CD14-positive monocyte (primary cell): ENCODE data around the gene KIF20B. TPM values are rescaled to one million over a fixed set of nuclear protein-coding genes. Genes with fewer than 3 reads are reported as not detected.

Source experiments
- DNase-seq, 3 donors: peaks; one replicate each; pipeline ENCODE4 v3.0.0-alpha.2; 2011 to 2022
- H2AFZ ChIP-seq: 2 replicates; pipeline ENCODE4 v1.6.0; 2012; ENCODE audit warnings: mild to moderate bottlenecking, low read depth, low read length, inconsistent platforms; ENCODE audit not compliant: insufficient read depth, poor library complexity, severe bottlenecking
- H3K27ac ChIP-seq, 2 donors: 1 replicate in 1 of 2; 2 replicates in 1 of 2; pipeline ENCODE4 v1.5.1; 2012 to 2013; ENCODE audit warnings: low read length in 2 of 2, control low read depth in 1 of 2, inconsistent platforms in 1 of 2, low read depth in 1 of 2, mild to moderate bottlenecking in 1 of 2
- H3K27me3 ChIP-seq, 2 donors: one replicate each; pipeline versions ENCODE4 v1.6.0 to v1.6.1; 2011 to 2013; ENCODE audit warnings: low read length in 2 of 2; ENCODE audit not compliant: control insufficient read depth in 2 of 2, insufficient read depth in 2 of 2
- H3K36me3 ChIP-seq, 2 donors: replicated peaks in 1 of 2; 1 replicate in 1 of 2; 2 replicates in 1 of 2; pipeline versions ENCODE4 v1.5.1 to v1.6.1; 2012 to 2013; ENCODE audit warnings: low read length in 2 of 2, control low read depth in 1 of 2, inconsistent platforms in 1 of 2, mild to moderate bottlenecking in 1 of 2; ENCODE audit not compliant: insufficient read depth in 2 of 2, control insufficient read depth in 1 of 2
- H3K4me1 ChIP-seq, 2 donors: 1 replicate in 1 of 2; 2 replicates in 1 of 2; pipeline versions ENCODE4 v1.5.1 to v1.6.1; 2012 to 2013; ENCODE audit warnings: low read length in 2 of 2, control low read depth in 1 of 2, inconsistent platforms in 1 of 2, mild to moderate bottlenecking in 1 of 2, moderate library complexity in 1 of 2; ENCODE audit not compliant: insufficient read depth in 2 of 2, control insufficient read depth in 1 of 2
- H3K4me2 ChIP-seq: replicated peaks from 2 replicates; pipeline ENCODE3; 2012; ENCODE audit warnings: low read length, moderate library complexity, mild to moderate bottlenecking; ENCODE audit not compliant: poor library complexity, severe bottlenecking; ENCODE audit errors: extremely low read depth
- H3K4me3 ChIP-seq, 3 experiments: fragments of 200-600 bp in 1 of 3; sonication (generic) in 1 of 3; replicated peaks in 1 of 3; 1 replicate in 2 of 3; 2 replicates in 1 of 3; pipeline ENCODE4 v1.5.1; 2011 to 2013; ENCODE audit warnings: low read length in 3 of 3, mild to moderate bottlenecking in 3 of 3, control low read depth in 2 of 3, low read depth in 2 of 3, inconsistent platforms in 1 of 3, moderate library complexity in 1 of 3
- H3K79me2 ChIP-seq: 2 replicates; pipeline ENCODE4 v1.6.0; 2012; ENCODE audit warnings: mild to moderate bottlenecking, control low read depth, inconsistent platforms, low read length, moderate library complexity; ENCODE audit not compliant: insufficient read depth
- H3K9ac ChIP-seq: 2 replicates; pipeline ENCODE4 v1.6.0; 2017; ENCODE audit warnings: low read length, mild to moderate bottlenecking; ENCODE audit not compliant: insufficient read depth, poor library complexity, severe bottlenecking
- H3K9me3 ChIP-seq, 2 donors: replicated peaks in 1 of 2; 1 replicate in 1 of 2; 2 replicates in 1 of 2; pipeline versions ENCODE4 v1.5.1 to v1.6.1; 2012 to 2013; ENCODE audit warnings: low read length in 2 of 2, control low read depth in 1 of 2; ENCODE audit not compliant: control insufficient read depth in 1 of 2, insufficient read depth in 1 of 2
- H4K20me1 ChIP-seq: 2 replicates; pipeline ENCODE4 v1.6.0; 2012; ENCODE audit warnings: mild to moderate bottlenecking, low read length, control low read depth, moderate library complexity; ENCODE audit not compliant: insufficient read depth
- H3K27ac Mint-ChIP-seq, 7 donors: one replicate each; pipeline ENCODE4 v1.8.0; 2020; ENCODE audit warnings: mild to moderate bottlenecking in 7 of 7, mixed read lengths in 7 of 7, moderate library complexity in 6 of 7, inconsistent platforms in 2 of 7
- H3K27me3 Mint-ChIP-seq, 3 donors: one replicate each; pipeline ENCODE4 v1.8.0; 2021 to 2022; ENCODE audit warnings: low read depth in 3 of 3, mild to moderate bottlenecking in 3 of 3, mixed read lengths in 3 of 3, moderate library complexity in 3 of 3, inconsistent platforms in 1 of 3
- H3K36me3 Mint-ChIP-seq, 2 donors: one replicate each; pipeline ENCODE4 v1.8.0; 2020; ENCODE audit warnings: mixed read lengths in 2 of 2, inconsistent platforms in 1 of 2, mild to moderate bottlenecking in 1 of 2
- H3K4me1 Mint-ChIP-seq: one replicate; pipeline ENCODE4 v1.8.0; 2020; ENCODE audit warnings: mild to moderate bottlenecking, mixed read lengths
- H3K4me3 Mint-ChIP-seq, 2 donors: one replicate each; pipeline ENCODE4 v1.8.0; 2020; ENCODE audit warnings: mild to moderate bottlenecking in 2 of 2, mixed read lengths in 2 of 2, moderate library complexity in 1 of 2
- H3K9me3 Mint-ChIP-seq, 7 donors: one replicate each; pipeline ENCODE4 v1.8.0; 2020 to 2022; ENCODE audit warnings: mixed read lengths in 7 of 7, mild to moderate bottlenecking in 6 of 7, moderate library complexity in 6 of 7, inconsistent platforms in 2 of 7
- CTCF ChIP-seq: fragments of 200-600 bp; IDR thresholded peaks from one replicate; pipeline ENCODE4 v1.8.0; 2022; ENCODE audit warnings: antibody characterized with exemption, mild to moderate bottlenecking
- WGBS: methylation state at CpG from one replicate; pipeline ENCODE4 v1.1.5; 2013; ENCODE audit warnings: missing lambda C conversion rate; ENCODE audit not compliant: insufficient coverage; 5-methylcytosine and 5-hydroxymethylcytosine counted together
- intact Hi-C, 2 donors: fragments of 100-400 bp; cut with micrococcal nuclease; formaldehyde crosslinking; loops; one replicate each; pipeline versions ENCODE4 v1.15.0 to v1.15.1; 2023
- polyA plus RNA-seq, 3 donors: library from polyadenylated mRNA; depleted of rRNA in 1 of 3; unstranded in 2 of 3; stranded (reverse) in 1 of 3; fragments of 300-500 nt in 2 of 3; fragments of >200 nt in 1 of 3; fragmentation: Illumina TruSeq in 2 of 3; gene quantifications; 1 replicate in 2 of 3; 2 replicates in 1 of 3; pipeline ENCODE4 v1.2.3, GENCODE V29; 2012 to 2021

Gene KIF20B
- polyA plus RNA-seq, 3 donors = 0.44 to 3.9 (median 1.5) TPM

GRCh38 chr10:89738551-89739209 is 37.3 kb downstream of the KIF20B start:
- no CpG with 5 or more reads among the region's 2 CpGs for WGBS
- H3K4me3 Mint-ChIP-seq = peak overlapping the region in 1 of 2 donors; percentile 31
- Histone ChIP-seq H3K4me3 (peak overlapping the region in 1 of 3 experiments; percentile 1), H3K9me3 (no peaks in the 10 kb centered on the region), H3K9ac (no peak overlapping the region), H4K20me1 (no peaks in the 10 kb centered on the region), H2AFZ (peak overlapping the region; percentile 9), H3K4me2 (peak overlapping the region; percentile 19), H3K4me1 (peaks cover 7 to 20% of the 10 kb centered on the region in 2 donors), H3K27me3 (no peaks in the 10 kb centered on the region), H3K79me2 (no peaks in the 10 kb centered on the region), H3K27ac (peak overlapping the region in 1 of 2 donors; percentile 60), H3K36me3 (peaks cover 7 to 39% of the 10 kb centered on the region in 2 donors)
- H3K9me3 Mint-ChIP-seq = no peaks in the 10 kb centered on the region
- intact Hi-C loops = no loop called here
- peaks cover 19% of the 10 kb centered on the region for H3K4me1 Mint-ChIP-seq
- H3K27ac Mint-ChIP-seq = peak overlapping the region; percentile 5 to 75 (median 52)
- no peaks in the 10 kb centered on the region for H3K27me3 Mint-ChIP-seq
- no peak for TF ChIP-seq CTCF
- DNase-seq = peak; percentile 23 to 29 (median 25)
- peaks cover 15 to 45% of the 10 kb centered on the region in 2 donors for H3K36me3 Mint-ChIP-seq

- WGBS = no CpG with 5 or more reads among the region's 4 CpGs
- no peak overlapping the region for H2AFZ ChIP-seq
- peaks cover 20 to 51% of the 10 kb centered on the region in 2 donors for H3K36me3 Mint-ChIP-seq
- no peaks in the 10 kb centered on the region for H3K9me3 Mint-ChIP-seq
- H3K4me3 ChIP-seq = no peak overlapping the region
- no peak for DNase-seq
- no peak for TF ChIP-seq CTCF
- H3K4me3 Mint-ChIP-seq = no peak overlapping the region
- H3K4me2 ChIP-seq = no peak overlapping the region
- H3K9ac ChIP-seq = no peak overlapping the region
- no peaks in the 10 kb centered on the region for H4K20me1 ChIP-seq
- peaks cover 18 to 48% of the 10 kb centered on the region in 2 donors for H3K36me3 ChIP-seq
- no peaks in the 10 kb centered on the region for H3K9me3 ChIP-seq
- H3K27ac ChIP-seq = no peak overlapping the region
- no peaks in the 10 kb centered on the region for H3K27me3 ChIP-seq
- peaks cover 7 to 20% of the 10 kb centered on the region in 2 donors for H3K4me1 ChIP-seq
- H3K27ac Mint-ChIP-seq = no peak overlapping the region
- no peaks in the 10 kb centered on the region for H3K27me3 Mint-ChIP-seq
- intact Hi-C loops = no loop called here
- peaks cover 19% of the 10 kb centered on the region for H3K4me1 Mint-ChIP-seq
- no peaks in the 10 kb centered on the region for H3K79me2 ChIP-seq
Measured at GRCh38 chr10:89741126-89741762, 39.9 kb downstream of the KIF20B start.
